Measurements from ENCODE around the gene AP3B1. TPM values are rescaled to one million over a fixed set of nuclear protein-coding genes. Genes with fewer than 3 reads are reported as not detected.

The AP3B1 gene
- total RNA-seq, 1 donor from 2014 or later = 49.6 TPM

DNA sequence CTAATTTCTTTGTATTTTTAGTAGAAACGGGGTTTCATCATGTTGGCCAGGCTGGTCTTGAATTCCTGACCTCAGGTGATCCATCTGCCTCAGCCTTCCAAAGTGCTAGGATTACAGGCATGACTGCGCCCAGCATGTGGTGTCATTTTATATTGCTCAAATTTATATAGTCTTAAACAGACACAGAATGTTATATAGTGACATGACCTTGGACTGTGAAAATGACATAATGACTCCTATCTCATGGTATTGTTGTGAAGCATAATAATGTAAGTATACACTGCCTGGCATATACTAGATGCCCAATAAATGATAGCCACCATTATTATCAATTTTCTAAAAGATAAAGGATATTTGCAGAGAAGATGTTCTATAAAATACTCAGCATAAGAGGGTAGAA lies 341.1 kb downstream of the AP3B1 start:
- H3K4me3 ChIP-seq = no peak overlapping the region
- H3K36me3 ChIP-seq = no peaks in the 10 kb centered on the region
- H3K9me3 ChIP-seq = no peaks in the 10 kb centered on the region
- H3K4me1 ChIP-seq = peaks cover 7% of the 10 kb centered on the region
- no peak for DNase-seq (ENCODE audit: extremely low spot score in 2 of 2)
- H3K27me3 ChIP-seq = peaks cover 6% of the 10 kb centered on the region
- H3K27ac ChIP-seq = no peak overlapping the region
- intact Hi-C loops (cut with DNase I) = no loop called here
- TF ChIP-seq POLR2AphosphoS5 (IDR thresholded peaks at IDR 0.05; ENCODE audit: insufficient read depth in 1 of 2, low read depth in 1 of 2) (no peak), POLR2A (IDR thresholded peaks at IDR 0.05) (no peak)
- TF ChIP-seq, protein P1, sequence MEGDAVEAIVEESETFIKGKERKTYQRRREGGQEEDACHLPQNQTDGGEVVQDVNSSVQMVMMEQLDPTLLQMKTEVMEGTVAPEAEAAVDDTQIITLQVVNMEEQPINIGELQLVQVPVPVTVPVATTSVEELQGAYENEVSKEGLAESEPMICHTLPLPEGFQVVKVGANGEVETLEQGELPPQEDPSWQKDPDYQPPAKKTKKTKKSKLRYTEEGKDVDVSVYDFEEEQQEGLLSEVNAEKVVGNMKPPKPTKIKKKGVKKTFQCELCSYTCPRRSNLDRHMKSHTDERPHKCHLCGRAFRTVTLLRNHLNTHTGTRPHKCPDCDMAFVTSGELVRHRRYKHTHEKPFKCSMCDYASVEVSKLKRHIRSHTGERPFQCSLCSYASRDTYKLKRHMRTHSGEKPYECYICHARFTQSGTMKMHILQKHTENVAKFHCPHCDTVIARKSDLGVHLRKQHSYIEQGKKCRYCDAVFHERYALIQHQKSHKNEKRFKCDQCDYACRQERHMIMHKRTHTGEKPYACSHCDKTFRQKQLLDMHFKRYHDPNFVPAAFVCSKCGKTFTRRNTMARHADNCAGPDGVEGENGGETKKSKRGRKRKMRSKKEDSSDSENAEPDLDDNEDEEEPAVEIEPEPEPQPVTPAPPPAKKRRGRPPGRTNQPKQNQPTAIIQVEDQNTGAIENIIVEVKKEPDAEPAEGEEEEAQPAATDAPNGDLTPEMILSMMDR (IDR thresholded peaks at IDR 0.05) = no peak

DNA sequence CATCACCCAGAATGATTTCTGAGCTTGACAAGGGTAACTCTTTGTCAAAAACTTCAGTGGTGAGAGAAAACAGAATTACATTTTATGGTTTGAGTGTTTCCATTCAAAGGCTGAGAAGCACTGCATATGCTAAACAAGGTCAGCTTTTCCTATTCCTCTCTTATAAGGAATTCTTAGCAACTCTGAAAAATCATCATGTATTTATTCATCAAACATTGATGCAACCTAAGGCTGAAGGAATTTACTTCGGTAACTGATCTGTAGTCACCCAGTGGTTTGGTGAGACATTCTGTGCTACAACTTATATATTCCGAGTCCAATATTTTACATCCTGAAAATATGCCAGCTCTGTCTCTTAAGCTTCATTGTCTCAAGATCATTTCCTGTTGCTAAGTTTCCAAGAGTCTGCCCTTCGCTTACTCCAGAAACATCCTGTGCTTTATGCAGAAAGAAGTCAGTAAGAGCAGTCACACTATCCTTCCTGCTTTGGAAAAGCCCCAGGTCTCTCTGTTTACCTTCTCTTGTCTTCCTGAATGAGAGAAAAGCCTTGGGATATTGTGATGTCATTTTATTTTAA lies 341.8 kb downstream of the AP3B1 start:
- H3K4me3 ChIP-seq = no peak overlapping the region
- DNase-seq (ENCODE audit: extremely low spot score in 2 of 2) = no peak
- H3K4me1 ChIP-seq = peaks cover 3% of the 10 kb centered on the region
- H3K27me3 ChIP-seq = peaks cover 2% of the 10 kb centered on the region
- TF ChIP-seq POLR2A (IDR thresholded peaks at IDR 0.05) = no peak
- TF ChIP-seq, protein P1 (IDR thresholded peaks at IDR 0.05) = no peak
- TF ChIP-seq POLR2AphosphoS5 (IDR thresholded peaks at IDR 0.05; ENCODE audit: insufficient read depth in 1 of 2, low read depth in 1 of 2) = no peak
- intact Hi-C loops (cut with DNase I) = no loop called here
- H3K36me3 ChIP-seq = no peaks in the 10 kb centered on the region
- no peaks in the 10 kb centered on the region for H3K9me3 ChIP-seq
- H3K27ac ChIP-seq = no peak overlapping the region

Small RNAs within 50 kb of the gene (small RNA-seq; reads per million reads assigned to genes)
- gene RF00019 = not detected
- not detected for gene RNU6-183P

Other genes starting within 250 kb of the AP3B1 start
- 21.9 TPM for gene SCAMP1, start 65.9 kb upstream of the AP3B1 start, total RNA-seq